ENCODE results near the gene NR3C2.

Gene NR3C2

DNA sequence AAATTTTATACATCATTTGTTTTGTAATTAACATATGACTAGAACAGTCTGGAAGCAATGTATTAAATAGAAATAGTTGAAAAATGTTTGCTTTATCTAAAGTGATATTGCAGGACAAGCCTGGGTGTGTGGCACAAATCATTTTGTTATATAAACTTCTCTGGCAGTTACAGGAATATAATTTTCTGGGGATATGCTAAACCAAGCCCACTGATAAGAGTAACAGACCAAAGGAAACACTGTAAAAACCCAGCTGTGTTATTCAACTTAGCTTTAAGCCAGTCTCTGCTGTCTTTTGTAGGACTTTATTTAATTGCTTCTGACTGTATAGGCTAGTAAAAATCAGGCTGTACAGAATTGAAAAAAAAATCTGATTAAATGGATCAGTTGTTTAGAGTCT lies 156.2 kb downstream of the NR3C2 start:
- ChIA-PET POLR2A (no interaction called here), CTCF (no interaction called here)
- no peak for DNase-seq (ENCODE audit: low read depth, low spot score)
- H3K4me3 ChIP-seq (ENCODE audit: low read depth, low read length) = no peak overlapping the region
- TF ChIP-seq, protein P1, sequence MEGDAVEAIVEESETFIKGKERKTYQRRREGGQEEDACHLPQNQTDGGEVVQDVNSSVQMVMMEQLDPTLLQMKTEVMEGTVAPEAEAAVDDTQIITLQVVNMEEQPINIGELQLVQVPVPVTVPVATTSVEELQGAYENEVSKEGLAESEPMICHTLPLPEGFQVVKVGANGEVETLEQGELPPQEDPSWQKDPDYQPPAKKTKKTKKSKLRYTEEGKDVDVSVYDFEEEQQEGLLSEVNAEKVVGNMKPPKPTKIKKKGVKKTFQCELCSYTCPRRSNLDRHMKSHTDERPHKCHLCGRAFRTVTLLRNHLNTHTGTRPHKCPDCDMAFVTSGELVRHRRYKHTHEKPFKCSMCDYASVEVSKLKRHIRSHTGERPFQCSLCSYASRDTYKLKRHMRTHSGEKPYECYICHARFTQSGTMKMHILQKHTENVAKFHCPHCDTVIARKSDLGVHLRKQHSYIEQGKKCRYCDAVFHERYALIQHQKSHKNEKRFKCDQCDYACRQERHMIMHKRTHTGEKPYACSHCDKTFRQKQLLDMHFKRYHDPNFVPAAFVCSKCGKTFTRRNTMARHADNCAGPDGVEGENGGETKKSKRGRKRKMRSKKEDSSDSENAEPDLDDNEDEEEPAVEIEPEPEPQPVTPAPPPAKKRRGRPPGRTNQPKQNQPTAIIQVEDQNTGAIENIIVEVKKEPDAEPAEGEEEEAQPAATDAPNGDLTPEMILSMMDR (IDR thresholded peaks at IDR 0.05; ENCODE audit: insufficient read depth, low read length, missing control alignments) = no peak

DNA sequence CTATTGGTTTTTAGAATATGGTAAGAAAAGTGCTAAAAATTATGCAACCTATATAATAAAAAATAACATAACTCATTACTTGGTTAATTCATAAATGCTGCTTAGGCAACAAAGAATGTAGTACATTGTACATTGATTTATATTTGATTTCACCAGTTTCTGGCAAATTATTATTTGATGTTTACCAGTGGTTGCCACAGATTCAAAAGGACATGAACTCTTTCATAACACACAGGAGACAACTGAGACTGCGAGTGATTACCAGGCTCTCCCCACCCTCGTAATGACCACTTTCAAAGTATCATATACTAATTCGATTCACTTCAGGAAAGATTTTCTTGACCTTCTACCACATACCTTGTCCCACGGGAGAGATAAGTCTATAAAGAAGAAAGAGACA lies 158.5 kb downstream of the NR3C2 start:
- CTCF ChIA-PET = no interaction called here
- TF ChIP-seq, protein P1 (IDR thresholded peaks at IDR 0.05; ENCODE audit: insufficient read depth, low read length, missing control alignments) = no peak
- no peak overlapping the region for H3K4me3 ChIP-seq (ENCODE audit: low read depth, low read length)
- POLR2A ChIA-PET = no interaction called here
- no peak for DNase-seq (ENCODE audit: low read depth, low spot score)

DNA sequence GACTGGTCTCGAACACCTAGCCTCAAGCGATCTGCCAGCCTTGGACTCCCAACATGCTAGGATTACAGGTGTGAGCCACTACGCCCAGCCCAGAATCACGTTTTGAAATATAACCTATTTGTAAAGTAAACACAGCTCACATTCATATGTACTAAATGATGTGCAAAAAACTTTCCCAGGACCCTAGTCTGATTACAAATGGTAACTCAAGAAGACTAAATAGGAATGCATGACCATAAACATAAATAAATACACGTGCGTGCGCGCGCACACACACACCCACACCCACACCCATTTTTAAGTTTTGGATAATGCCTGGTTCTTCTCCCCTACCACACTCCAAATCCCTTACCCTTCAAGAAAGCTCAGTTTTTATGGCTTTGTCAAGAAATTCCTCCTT lies 163.9 kb downstream of the NR3C2 start:
- ChIA-PET CTCF (no interaction called here), POLR2A (no interaction called here)
- TF ChIP-seq, protein P1 (IDR thresholded peaks at IDR 0.05; ENCODE audit: insufficient read depth, low read length, missing control alignments) = no peak
- H3K4me3 ChIP-seq (ENCODE audit: low read depth, low read length) = no peak overlapping the region
- DNase-seq (ENCODE audit: low read depth, low spot score) = no peak

DNA sequence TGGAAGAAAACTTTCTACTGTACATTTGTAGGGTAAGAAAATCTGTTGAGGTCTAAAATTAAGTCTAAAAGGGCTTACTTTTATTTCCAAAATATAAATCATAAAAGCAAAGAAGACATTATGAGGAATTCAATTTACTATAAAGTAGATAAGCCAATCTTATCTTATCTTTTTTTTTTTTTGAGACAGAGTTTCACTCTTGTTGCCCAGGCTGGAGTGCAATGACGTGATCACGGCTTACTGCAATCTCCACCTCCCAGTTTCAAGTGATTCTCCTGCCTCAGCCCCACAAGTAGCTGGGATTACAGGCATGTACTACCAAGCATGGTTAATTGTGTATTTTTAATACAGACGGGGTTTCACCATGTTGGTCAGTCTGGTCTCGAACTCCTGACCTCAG lies 166.9 kb downstream of the NR3C2 start:
- POLR2A ChIA-PET = no interaction called here
- CTCF ChIA-PET = no interaction called here
- TF ChIP-seq, protein P1 (IDR thresholded peaks at IDR 0.05; ENCODE audit: insufficient read depth, low read length, missing control alignments) = no peak
- DNase-seq (ENCODE audit: low read depth, low spot score) = no peak
- no peak overlapping the region for H3K4me3 ChIP-seq (ENCODE audit: low read depth, low read length)

DNA sequence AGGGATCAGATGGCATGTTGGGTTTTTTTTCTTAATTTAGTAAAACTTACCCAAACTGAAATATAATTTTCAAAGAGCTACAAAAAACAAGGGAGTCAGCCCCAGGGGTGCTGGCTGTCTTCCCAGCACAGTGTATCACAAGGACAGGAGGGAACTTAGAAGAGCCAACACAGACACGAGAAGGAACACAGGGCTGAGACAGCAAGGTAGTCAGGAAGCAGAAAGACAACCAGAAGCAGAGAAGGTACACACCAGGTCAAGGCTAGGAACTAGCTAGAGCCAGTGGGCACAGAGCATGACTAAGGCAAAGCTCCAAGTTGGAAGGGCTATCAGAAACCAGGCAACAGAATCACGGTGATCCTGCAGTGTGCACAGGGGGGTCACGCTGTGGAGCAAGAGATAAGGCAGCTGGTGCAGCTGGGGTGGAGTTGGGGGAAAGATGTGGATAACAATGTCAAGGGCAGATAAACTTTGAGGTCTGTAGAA lies 168.7 kb downstream of the NR3C2 start:
- no peak for DNase-seq (ENCODE audit: low read depth, low spot score)
- CTCF ChIA-PET = no interaction called here
- POLR2A ChIA-PET = no interaction called here
- H3K4me3 ChIP-seq (ENCODE audit: low read depth, low read length) = no peak overlapping the region
- TF ChIP-seq, protein P1 (IDR thresholded peaks at IDR 0.05; ENCODE audit: insufficient read depth, low read length, missing control alignments) = no peak

DNA sequence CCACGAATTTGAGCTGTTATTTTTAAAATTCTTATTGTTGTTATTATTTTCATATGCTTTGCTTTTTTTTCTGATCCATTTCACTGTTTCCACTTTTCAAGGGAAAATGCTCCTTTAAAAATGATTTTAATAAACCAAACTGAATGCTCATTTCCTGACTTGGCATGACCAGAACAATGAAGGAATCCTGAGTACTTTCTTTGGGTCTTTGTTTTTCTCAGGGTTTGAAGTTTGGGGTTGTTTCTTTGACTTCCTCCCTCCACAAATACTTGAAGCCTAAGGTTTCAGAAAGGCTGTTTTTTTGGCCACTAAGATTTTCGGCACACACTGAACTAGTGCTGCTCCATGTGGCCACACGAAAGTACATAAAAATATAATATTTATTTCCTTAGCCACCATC lies 171.0 kb downstream of the NR3C2 start:
- TF ChIP-seq, protein P1 (IDR thresholded peaks at IDR 0.05; ENCODE audit: insufficient read depth, low read length, missing control alignments) = no peak
- no peak overlapping the region for H3K4me3 ChIP-seq (ENCODE audit: low read depth, low read length)
- DNase-seq (ENCODE audit: low read depth, low spot score) = no peak
- POLR2A ChIA-PET = no interaction called here
- CTCF ChIA-PET = no interaction called here
